GM23248 (cell line): ENCODE data around the gene COG1. TPM values are rescaled to one million over a fixed set of nuclear protein-coding genes. Genes with fewer than 3 reads are reported as not detected.

Source experiments
- DNase-seq: peaks from one replicate; pipeline ENCODE4 v3.0.0-alpha.2; 2015
- H2AFZ ChIP-seq: fragments of 200-600 bp; sonication (generic); 2 replicates; pipeline ENCODE4 v1.6.1; 2016; ENCODE audit warnings: antibody characterized with exemption
- H3F3A ChIP-seq: fragments of 200-600 bp; sonication (generic); 2 replicates; pipeline ENCODE4 v1.6.1; 2016; ENCODE audit warnings: mild to moderate bottlenecking, antibody characterized with exemption, mixed run types; ENCODE audit not compliant: insufficient read depth
- H3K27ac ChIP-seq: fragments of 200-600 bp; sonication (generic); 2 replicates; pipeline ENCODE4 v1.5.1; 2016; ENCODE audit warnings: mild to moderate bottlenecking
- H3K27me3 ChIP-seq: fragments of 200-600 bp; sonication (generic); replicated peaks from 2 replicates; pipeline ENCODE4 v1.6.1; 2016; ENCODE audit warnings: mild to moderate bottlenecking; ENCODE audit not compliant: insufficient read depth
- H3K36me3 ChIP-seq: fragments of 200-600 bp; sonication (generic); 2 replicates; pipeline ENCODE4 v1.6.1; 2016; ENCODE audit warnings: low read depth, mild to moderate bottlenecking
- H3K4me1 ChIP-seq: fragments of 200-600 bp; sonication (generic); 2 replicates; pipeline ENCODE4 v1.6.1; 2016; ENCODE audit warnings: mild to moderate bottlenecking; ENCODE audit not compliant: insufficient read depth
- H3K4me2 ChIP-seq: fragments of 200-600 bp; sonication (generic); one replicate; pipeline ENCODE4 v1.6.1; 2016; ENCODE audit warnings: mild to moderate bottlenecking; ENCODE audit not compliant: unreplicated experiment
- H3K4me3 ChIP-seq: fragments of 200-600 bp; sonication (generic); 2 replicates; pipeline ENCODE4 v1.5.1; 2016; ENCODE audit warnings: mild to moderate bottlenecking
- H3K79me2 ChIP-seq: fragments of 200-600 bp; sonication (generic); 2 replicates; pipeline ENCODE4 v1.6.1; 2016; ENCODE audit warnings: mild to moderate bottlenecking; ENCODE audit not compliant: insufficient read depth
- H3K9ac ChIP-seq: fragments of 200-600 bp; sonication (generic); 2 replicates; pipeline ENCODE4 v1.6.1; 2016; ENCODE audit warnings: mild to moderate bottlenecking
- H3K9me2 ChIP-seq: fragments of 200-600 bp; sonication (generic); 2 replicates; pipeline ENCODE4 v1.6.1; 2016; ENCODE audit warnings: mixed run types, mild to moderate bottlenecking, moderate library complexity; ENCODE audit not compliant: insufficient read depth
- H3K9me3 ChIP-seq: fragments of 200-600 bp; sonication (generic); one replicate; pipeline ENCODE4 v1.6.1; 2017; ENCODE audit warnings: low read depth
- H4K20me1 ChIP-seq: fragments of 200-600 bp; sonication (generic); 2 replicates; pipeline ENCODE4 v1.6.0; 2016; ENCODE audit not compliant: insufficient read depth
- EZH2 ChIP-seq: fragments of 200-600 bp; sonication (generic); IDR thresholded peaks from 2 replicates; pipeline ENCODE4 v1.6.1; 2018; ENCODE audit warnings: antibody characterized with exemption, mild to moderate bottlenecking; ENCODE audit not compliant: insufficient read depth, poor library complexity, severe bottlenecking
- EZH2phosphoT487 ChIP-seq: fragments of 200-600 bp; sonication (generic); IDR thresholded peaks from 2 replicates; pipeline ENCODE4 v1.6.1; 2018; ENCODE audit warnings: antibody characterized with exemption, moderate library complexity, mild to moderate bottlenecking, low read depth; ENCODE audit not compliant: insufficient read depth
- WGBS, 2 experiments: methylation state at CpG; one replicate each; pipeline ENCODE4 v1.1.6; 2015 to 2017; ENCODE audit warnings: low lambda C conversion rate in 2 of 2, low coverage in 1 of 2; ENCODE audit errors: missing lambda C conversion rate in 2 of 2; 5-methylcytosine and 5-hydroxymethylcytosine counted together
- in situ Hi-C: fragments of 300-500 bp; cut with MboI; formaldehyde crosslinking; loops from 2 replicates; pipeline ENCODE4 v1.15.0; 2020
- polyA plus RNA-seq: library from polyadenylated mRNA; unstranded; fragments of >200 nt; fragmentation: Nextera tagmentation; extraction: Ambion mirVana; gene quantifications from 2 replicates; pipeline ENCODE4 v1.2.1, GENCODE V29; 2016
- total RNA-seq: library from RNA; depleted of rRNA; stranded (reverse); fragments of >200 nt; shearing (Covaris generic); gene quantifications from 2 replicates; pipeline ENCODE4 v1.2.3, GENCODE V29; 2014

Gene COG1
- total and polyA plus RNA-seq, 2 experiments from 2014 or later: 20.2 to 31.8 TPM

GRCh38 chr17:73156166-73156840 lies 36.6 kb upstream of the COG1 start:
- Histone ChIP-seq H3K4me3 (no peak overlapping the region), H3K4me2 (no peak overlapping the region), H3K9ac (no peak overlapping the region), H4K20me1 (no peaks in the 10 kb centered on the region), H3F3A (no peaks in the 10 kb centered on the region), H3K79me2 (no peaks in the 10 kb centered on the region), H3K9me2 (no peaks in the 10 kb centered on the region), H2AFZ (peak overlapping the region; percentile 79), H3K4me1 (no peaks in the 10 kb centered on the region), H3K36me3 (no peaks in the 10 kb centered on the region), H3K27ac (no peak overlapping the region), H3K27me3 (peaks cover 5% of the 10 kb centered on the region), H3K9me3 (no peaks in the 10 kb centered on the region)
- TF ChIP-seq EZH2phosphoT487 (no peak), EZH2 (no peak)
- WGBS, 2 experiments: 23 to 28% methylated on average over 22 of the region's 22 CpGs
- in situ Hi-C loops: loop anchor here (10.0 to 25.0 kb wide), 2 partner anchors 169 to 422 kb away; no protein-coding TSS in a partner anchor
- peak; percentile 85 for DNase-seq

- in situ Hi-C loops: loop anchor here (10.0 to 25.0 kb wide), 2 partner anchors 170 to 422 kb away; no protein-coding TSS in a partner anchor
- no peaks in the 10 kb centered on the region for H3K4me1 ChIP-seq
- peaks cover 5% of the 10 kb centered on the region for H3K27me3 ChIP-seq
- no peak for DNase-seq
- 71 to 82% methylated on average over 8 of the region's 8 CpGs for WGBS, 2 experiments
- H3K27ac ChIP-seq: no peak overlapping the region
- H3K4me2 ChIP-seq: no peak overlapping the region
- H3K79me2 ChIP-seq: no peaks in the 10 kb centered on the region
- no peak overlapping the region for H3K9ac ChIP-seq
- no peak overlapping the region for H2AFZ ChIP-seq
- no peaks in the 10 kb centered on the region for H3K9me2 ChIP-seq
- no peaks in the 10 kb centered on the region for H3K9me3 ChIP-seq
- no peaks in the 10 kb centered on the region for H4K20me1 ChIP-seq
- H3K36me3 ChIP-seq: no peaks in the 10 kb centered on the region
- TF ChIP-seq EZH2phosphoT487 (no peak), EZH2 (no peak)
- no peaks in the 10 kb centered on the region for H3F3A ChIP-seq
- H3K4me3 ChIP-seq: no peak overlapping the region
Measured at GRCh38 chr17:73156887-73157520, 35.9 kb upstream of the COG1 start.

DNA sequence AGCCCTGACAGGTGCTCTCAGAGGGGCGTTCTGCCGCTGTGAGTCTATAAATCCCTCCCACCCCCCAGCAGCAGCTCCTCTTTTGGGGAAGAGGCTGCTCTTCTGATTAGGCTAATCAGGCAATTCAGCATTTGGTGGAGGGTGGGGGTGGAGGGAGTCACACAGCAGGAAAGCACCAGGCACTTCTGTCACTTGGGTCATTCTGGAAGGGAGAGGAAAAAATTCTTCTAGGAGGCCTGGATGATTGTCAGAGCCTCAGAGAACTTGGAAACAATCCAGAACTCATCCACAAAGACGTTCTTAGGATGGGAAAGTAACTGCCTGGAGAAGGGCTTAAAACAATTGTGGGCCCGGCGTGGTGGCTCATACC lies 35.3 kb upstream of the COG1 start:
- TF ChIP-seq EZH2phosphoT487 (no peak), EZH2 (no peak)
- 77 to 80% methylated on average over 5 of the region's 5 CpGs for WGBS, 2 experiments

GRCh38 chr17:73158133-73158532 lies 34.7 kb upstream of the COG1 start:
- no peaks in the 10 kb centered on the region for H3K9me2 ChIP-seq
- H3K4me3 ChIP-seq: no peak overlapping the region
- H3K9ac ChIP-seq: no peak overlapping the region
- H3K4me1 ChIP-seq: no peaks in the 10 kb centered on the region
- 70 to 78% methylated on average over 2 of the region's 2 CpGs for WGBS, 2 experiments
- no peaks in the 10 kb centered on the region for H4K20me1 ChIP-seq
- no peaks in the 10 kb centered on the region for H3K79me2 ChIP-seq
- DNase-seq: no peak
- no peaks in the 10 kb centered on the region for H3F3A ChIP-seq
- H3K4me2 ChIP-seq: no peak overlapping the region
- in situ Hi-C loops: loop anchor here (10.0 to 25.0 kb wide), 2 partner anchors 171 to 423 kb away; no protein-coding TSS in a partner anchor
- no peak overlapping the region for H3K27ac ChIP-seq
- no peak overlapping the region for H2AFZ ChIP-seq
- peaks cover 10% of the 10 kb centered on the region for H3K27me3 ChIP-seq
- no peaks in the 10 kb centered on the region for H3K9me3 ChIP-seq
- no peaks in the 10 kb centered on the region for H3K36me3 ChIP-seq
- TF ChIP-seq EZH2phosphoT487 (no peak), EZH2 (no peak)

More for the DNA sequence above, 35.3 kb upstream of the COG1 start:
- Histone ChIP-seq H3K27me3 (peaks cover 5% of the 10 kb centered on the region), H3K79me2 (no peaks in the 10 kb centered on the region), H3K9me2 (no peaks in the 10 kb centered on the region), H3K4me3 (no peak overlapping the region), H3F3A (no peaks in the 10 kb centered on the region), H2AFZ (no peak overlapping the region), H3K36me3 (no peaks in the 10 kb centered on the region), H4K20me1 (no peaks in the 10 kb centered on the region), H3K9ac (no peak overlapping the region), H3K4me2 (no peak overlapping the region), H3K9me3 (no peaks in the 10 kb centered on the region), H3K4me1 (no peaks in the 10 kb centered on the region), H3K27ac (no peak overlapping the region)
- in situ Hi-C loops: loop anchor here (10.0 to 25.0 kb wide), 2 partner anchors 170 to 423 kb away; no protein-coding TSS in a partner anchor
- DNase-seq: no peak
